Thoracic aorta (tissue), 2 donors: ENCODE results near the gene ERMP1. TPM values are rescaled to one million over a fixed set of nuclear protein-coding genes. Genes with fewer than 3 reads are reported as not detected.

ENCODE experiments used
- ATAC-seq: fragments of 150-250 bp; one replicate; pipeline ENCODE4 v1.8.0; 2017; ENCODE audit warnings: low read depth; ENCODE audit not compliant: insufficient number of reproducible peaks, low FRiP score
- DNase-seq: peaks from one replicate; pipeline ENCODE4 v3.0.0-alpha.2; 2020; ENCODE audit warnings: low spot score
- H3K27ac ChIP-seq, 2 donors: fragments of 200-600 bp; sonication (generic); 1 replicate in 1 of 2; 2 replicates in 1 of 2; pipeline ENCODE4 v1.5.1; 2016; ENCODE audit warnings: mild to moderate bottlenecking in 2 of 2, moderate library complexity in 2 of 2
- H3K27me3 ChIP-seq: fragments of 200-600 bp; sonication (generic); replicated peaks from 2 replicates; pipeline ENCODE4 v1.6.0; 2016; ENCODE audit warnings: mild to moderate bottlenecking; ENCODE audit not compliant: insufficient read depth
- H3K36me3 ChIP-seq: fragments of 200-600 bp; sonication (generic); one replicate; pipeline ENCODE4 v1.5.1; 2016
- H3K4me1 ChIP-seq, 2 donors: fragments of 200-600 bp; sonication (generic); 1 replicate in 1 of 2; 2 replicates in 1 of 2; pipeline versions ENCODE4 v1.5.1 to v1.6.0; 2016; ENCODE audit warnings: low read depth in 2 of 2, mild to moderate bottlenecking in 1 of 2; ENCODE audit not compliant: control insufficient read depth in 1 of 2
- H3K4me3 ChIP-seq: fragments of 200-600 bp; sonication (generic); 2 replicates; pipeline ENCODE4 v1.5.1; 2016; ENCODE audit warnings: mild to moderate bottlenecking
- H3K9me3 ChIP-seq: fragments of 200-600 bp; sonication (generic); 2 replicates; pipeline ENCODE4 v1.5.1; 2016
- total RNA-seq, 2 donors: library from RNA; depleted of rRNA; stranded (reverse); fragments of >200 nt; gene quantifications; one replicate each; pipeline versions ENCODE4 v1.1.0 to v1.2.3, GENCODE V29; 2016
- TF ChIP-seq, protein P1 (sequence below): fragments of 200-600 bp; sonication (generic); IDR thresholded peaks from one replicate; pipeline ENCODE4 v1.5.1; 2019; ENCODE audit warnings: antibody characterized with exemption

ERMP1 gene
- total RNA-seq, 2 donors from 2014 or later: 9.0 to 14.5 TPM

DNA sequence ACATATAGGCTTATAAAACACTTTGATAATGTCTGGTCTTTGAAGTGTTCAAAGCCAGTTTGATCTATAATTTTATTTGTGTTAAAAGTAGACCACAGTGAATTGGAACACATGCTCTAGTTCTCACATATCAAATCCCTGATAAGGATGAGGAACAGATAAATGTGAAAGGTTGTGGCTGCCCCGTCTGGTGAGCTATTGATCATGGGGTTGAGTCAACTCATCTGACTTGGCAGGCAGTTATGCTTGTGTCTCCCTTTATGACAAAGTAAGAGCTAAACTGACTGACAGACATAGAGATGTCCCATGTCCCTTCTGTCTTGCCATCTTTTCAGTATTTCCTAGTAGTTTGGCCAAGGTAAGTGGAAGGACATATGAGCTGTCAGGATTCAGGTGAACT is 2.9 kb upstream of the ERMP1 start:
- H3K36me3 ChIP-seq: no peaks in the 10 kb centered on the region
- TF ChIP-seq, protein P1, sequence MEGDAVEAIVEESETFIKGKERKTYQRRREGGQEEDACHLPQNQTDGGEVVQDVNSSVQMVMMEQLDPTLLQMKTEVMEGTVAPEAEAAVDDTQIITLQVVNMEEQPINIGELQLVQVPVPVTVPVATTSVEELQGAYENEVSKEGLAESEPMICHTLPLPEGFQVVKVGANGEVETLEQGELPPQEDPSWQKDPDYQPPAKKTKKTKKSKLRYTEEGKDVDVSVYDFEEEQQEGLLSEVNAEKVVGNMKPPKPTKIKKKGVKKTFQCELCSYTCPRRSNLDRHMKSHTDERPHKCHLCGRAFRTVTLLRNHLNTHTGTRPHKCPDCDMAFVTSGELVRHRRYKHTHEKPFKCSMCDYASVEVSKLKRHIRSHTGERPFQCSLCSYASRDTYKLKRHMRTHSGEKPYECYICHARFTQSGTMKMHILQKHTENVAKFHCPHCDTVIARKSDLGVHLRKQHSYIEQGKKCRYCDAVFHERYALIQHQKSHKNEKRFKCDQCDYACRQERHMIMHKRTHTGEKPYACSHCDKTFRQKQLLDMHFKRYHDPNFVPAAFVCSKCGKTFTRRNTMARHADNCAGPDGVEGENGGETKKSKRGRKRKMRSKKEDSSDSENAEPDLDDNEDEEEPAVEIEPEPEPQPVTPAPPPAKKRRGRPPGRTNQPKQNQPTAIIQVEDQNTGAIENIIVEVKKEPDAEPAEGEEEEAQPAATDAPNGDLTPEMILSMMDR: no peak
- no peaks in the 10 kb centered on the region for H3K27me3 ChIP-seq
- no peak overlapping the region for H3K27ac ChIP-seq
- no peaks in the 10 kb centered on the region for H3K9me3 ChIP-seq
- DNase-seq (no peak), ATAC-seq (no peak)
- no peak overlapping the region for H3K4me3 ChIP-seq
- H3K4me1 ChIP-seq: peaks cover 10 to 23% of the 10 kb centered on the region in 2 donors

DNA sequence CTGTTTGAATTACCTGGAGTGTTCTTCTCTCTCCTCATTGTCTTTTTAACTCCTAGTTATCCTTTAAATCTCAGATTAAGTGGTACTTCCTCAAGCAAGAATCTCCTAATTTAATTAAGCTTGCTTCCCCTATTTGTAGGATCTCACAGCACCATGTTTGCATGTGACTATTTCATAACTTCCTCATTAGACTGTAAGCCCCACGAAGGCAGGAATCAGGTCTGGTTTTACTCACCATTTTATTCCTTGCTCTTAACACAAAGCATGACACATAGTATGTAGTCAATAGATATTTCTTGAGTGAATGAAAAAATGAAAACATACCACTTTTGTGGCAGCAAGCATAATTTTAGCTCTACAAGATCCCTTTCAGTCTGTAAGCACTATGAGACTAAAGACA is 1.3 kb upstream of the ERMP1 start:
- no peak for ATAC-seq
- Histone ChIP-seq H3K27ac (no peak overlapping the region), H3K9me3 (no peaks in the 10 kb centered on the region), H3K4me3 (no peak overlapping the region), H3K4me1 (peaks cover 10 to 27% of the 10 kb centered on the region in 2 donors), H3K36me3 (no peaks in the 10 kb centered on the region), H3K27me3 (no peaks in the 10 kb centered on the region)
- TF ChIP-seq, protein P1: no peak
- DNase-seq: no peak

GRCh38 chr9:5832071-5832537 is 813 bp downstream of the ERMP1 start:
- DNase-seq: no peak
- peak overlapping the region; percentile 19 to 42 for H3K27ac ChIP-seq
- peak overlapping the region; percentile 96 for H3K4me3 ChIP-seq
- no peaks in the 10 kb centered on the region for H3K36me3 ChIP-seq
- no peak for ATAC-seq
- H3K27me3 ChIP-seq: no peaks in the 10 kb centered on the region
- TF ChIP-seq, protein P1: no peak
- peaks cover 10 to 31% of the 10 kb centered on the region in 2 donors for H3K4me1 ChIP-seq
- H3K9me3 ChIP-seq: no peaks in the 10 kb centered on the region

DNA sequence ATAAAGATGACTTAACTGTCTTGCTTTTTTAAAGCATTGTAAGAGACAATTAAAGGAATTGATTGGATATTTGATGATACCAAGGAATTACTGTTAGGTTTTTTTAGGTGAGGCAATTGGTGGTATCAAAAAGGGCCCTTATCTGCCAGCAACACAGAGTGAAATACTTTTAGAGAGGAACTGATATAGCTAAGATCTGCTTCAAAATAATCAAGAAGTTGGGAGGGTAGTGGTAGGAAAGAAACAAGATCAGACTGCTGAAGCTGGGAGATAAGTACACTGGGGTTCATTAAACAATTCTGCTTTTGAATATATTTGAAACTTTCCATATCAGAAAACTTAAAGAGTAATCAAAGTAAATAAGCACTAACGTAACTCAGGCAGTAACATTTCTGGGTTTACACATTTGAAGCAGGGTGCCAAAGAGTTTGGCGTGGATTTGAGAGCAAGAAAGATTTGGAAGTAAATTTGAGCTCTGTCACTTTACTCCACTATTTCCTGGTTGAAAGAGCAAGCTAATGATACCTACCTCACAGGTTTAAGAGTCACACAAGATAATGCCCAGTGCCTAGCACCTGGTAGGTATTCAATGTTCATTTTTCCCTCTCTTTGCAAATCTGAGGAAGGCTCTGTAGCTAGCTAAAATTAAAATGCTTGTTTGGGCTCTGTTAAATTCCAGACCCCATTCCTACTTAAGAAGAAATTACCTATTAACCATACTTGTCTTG is 6.9 kb downstream of the ERMP1 start:
- ATAC-seq: no peak
- TF ChIP-seq, protein P1: no peak
- no peaks in the 10 kb centered on the region for H3K36me3 ChIP-seq

GRCh38 chr9:5825223-5825622 is 7.7 kb downstream of the ERMP1 start:
- ATAC-seq (no peak), DNase-seq (no peak)
- TF ChIP-seq, protein P1: no peak
- peaks cover 0 to 7% of the 10 kb centered on the region in 2 donors for H3K4me1 ChIP-seq
- H3K36me3 ChIP-seq: no peaks in the 10 kb centered on the region
- no peaks in the 10 kb centered on the region for H3K9me3 ChIP-seq
- H3K27me3 ChIP-seq: no peaks in the 10 kb centered on the region
- H3K27ac ChIP-seq: no peak overlapping the region
- H3K4me3 ChIP-seq: no peak overlapping the region

More for the DNA sequence above, 6.9 kb downstream of the ERMP1 start:
- Histone ChIP-seq H3K9me3 (no peaks in the 10 kb centered on the region), H3K4me3 (no peak overlapping the region), H3K27me3 (no peaks in the 10 kb centered on the region), H3K27ac (no peak overlapping the region), H3K4me1 (peaks cover 0 to 11% of the 10 kb centered on the region in 2 donors)
- DNase-seq: no peak
